NCI-H774 (cell line): Measurements from ENCODE around the gene SF3B6.
A peak's percentile ranks its signal among the peaks of the same experiment; 100 is the strongest.
"Not testable (repeated sequence)": the region's sequence is repeated elsewhere in the genome, so short reads cannot be mapped to it uniquely, and the experiment has no call there.

Source experiments
- DNase-seq: peaks from one replicate; lab custom pipeline; 2025; lab: John Stamatoyannopoulos, UW

The SF3B6 gene, protein sequence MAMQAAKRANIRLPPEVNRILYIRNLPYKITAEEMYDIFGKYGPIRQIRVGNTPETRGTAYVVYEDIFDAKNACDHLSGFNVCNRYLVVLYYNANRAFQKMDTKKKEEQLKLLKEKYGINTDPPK

DNA sequence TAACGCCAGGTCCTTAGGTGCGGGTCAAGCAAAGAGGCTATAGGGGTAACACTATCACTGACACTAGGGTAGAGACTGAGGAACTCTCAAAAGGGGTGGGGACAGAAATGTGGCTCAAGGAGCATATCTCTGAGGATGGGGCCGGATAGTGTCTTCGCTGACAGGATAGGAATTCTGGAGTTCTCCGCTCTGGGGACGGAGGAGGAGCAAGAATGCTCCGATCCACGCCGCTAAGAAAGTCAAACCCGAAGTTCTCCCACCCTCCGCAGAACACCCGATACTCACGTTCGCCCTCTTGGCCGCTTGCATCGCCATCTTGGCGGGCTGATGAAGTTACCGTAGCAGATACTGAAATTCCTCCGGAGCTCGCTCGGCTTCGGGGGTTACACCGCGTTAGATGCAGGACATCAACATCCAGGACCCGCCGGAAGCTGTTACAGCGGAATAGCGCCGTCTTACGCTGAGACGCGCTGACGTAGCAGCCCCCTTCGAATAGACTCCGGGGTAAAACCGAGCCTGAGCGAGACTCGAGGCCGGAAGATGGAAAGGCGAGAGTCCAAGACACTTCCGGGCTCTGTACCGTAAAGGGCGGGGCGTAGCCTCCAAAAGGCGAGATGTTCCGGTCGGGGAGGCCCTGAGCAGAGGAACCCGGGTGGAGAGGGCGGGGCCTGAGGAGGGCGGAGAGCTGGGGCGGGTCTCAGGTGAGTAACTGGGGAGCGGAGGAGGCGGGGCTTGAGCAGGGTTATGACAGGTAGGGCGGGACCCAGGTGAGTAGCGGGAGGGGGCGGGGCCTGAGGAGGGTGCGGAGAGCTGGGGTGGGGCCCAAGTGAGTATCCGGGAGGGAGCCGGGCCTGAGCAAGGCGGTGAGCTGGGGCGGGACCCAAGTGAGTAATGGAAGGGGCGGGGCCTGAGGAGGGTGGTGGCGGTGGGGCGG, at the start of gene SF3B6:
Gene SF3B6 (minus strand): TSS at position 412 of the 934 bp plus-strand sequence. CDS start 97 bp downstream, at position 315.
- peak; percentile 99 for DNase-seq

DNA sequence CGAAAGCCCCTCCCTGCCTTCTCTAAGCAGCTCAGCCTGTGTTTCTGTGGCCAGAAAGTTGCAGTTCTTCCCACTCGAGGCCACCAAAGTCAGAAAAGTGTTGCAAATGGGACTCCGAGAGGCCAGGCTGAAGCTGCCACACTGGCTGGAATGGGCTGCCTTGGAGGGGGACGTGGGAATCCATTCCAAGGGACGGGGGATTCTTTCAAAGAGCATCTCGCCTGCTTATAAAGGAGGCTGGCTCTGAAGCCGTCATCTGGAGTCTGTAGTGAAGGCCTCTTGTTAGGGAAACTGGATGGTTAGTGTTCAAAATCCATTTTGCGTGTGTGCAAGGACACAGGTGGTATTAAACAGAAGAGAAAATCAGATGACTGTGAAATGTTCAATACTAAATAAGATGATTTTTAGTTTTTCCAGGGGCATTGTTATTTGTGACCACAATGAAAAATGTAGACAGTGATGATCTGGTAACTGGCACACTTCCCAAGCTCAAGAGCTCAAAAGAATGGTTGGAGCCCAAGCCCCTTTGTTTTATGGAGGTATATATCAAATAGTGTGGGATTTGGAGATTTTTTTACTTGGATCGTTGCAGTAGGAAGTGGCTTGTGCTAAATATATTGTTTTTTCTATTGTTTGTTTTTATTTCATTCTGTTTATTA, 47.9 kb upstream of the SF3B6 start:
- no peak for DNase-seq

- DNase-seq = peak; percentile 81
These were observed 47.2 kb upstream of the SF3B6 start, which contains the start of the genes FAM228B and PFN4 for GRCh38 chr2:24123195-24123921. TSS of gene FAM228B (plus strand) at chr2:24123469. CDS start at chr2:24124362, 893 bp downstream. TSS of gene PFN4 (minus strand) at chr2:24123334. CDS start at chr2:24122535, 799 bp downstream.

- no peak for DNase-seq
These were observed 46.5 kb upstream of the SF3B6 start for GRCh38 chr2:24122366-24123194.

- DNase-seq = no peak
These were observed 45.3 kb upstream of the SF3B6 start for GRCh38 chr2:24121469-24121868.

DNA sequence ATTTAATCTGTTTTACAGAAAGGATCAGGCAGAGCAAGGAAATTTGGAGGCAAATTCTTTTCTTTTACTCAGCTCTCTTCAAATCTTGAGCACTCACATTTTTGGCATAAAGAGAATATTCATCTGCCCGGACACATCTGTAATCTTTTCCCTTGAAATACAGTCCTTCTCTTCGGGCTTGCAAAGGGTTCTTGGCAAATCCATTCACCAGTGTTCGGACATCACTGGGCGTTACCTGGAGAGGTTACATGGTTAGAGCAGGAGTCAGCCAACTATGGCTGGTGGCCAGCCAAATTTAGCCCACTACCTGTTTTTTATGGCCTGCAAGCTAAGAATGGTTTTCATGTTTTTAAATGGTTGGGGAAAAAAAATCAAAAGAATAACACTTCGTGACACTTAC, 44.9 kb upstream of the SF3B6 start:
- DNase-seq = no peak

DNA sequence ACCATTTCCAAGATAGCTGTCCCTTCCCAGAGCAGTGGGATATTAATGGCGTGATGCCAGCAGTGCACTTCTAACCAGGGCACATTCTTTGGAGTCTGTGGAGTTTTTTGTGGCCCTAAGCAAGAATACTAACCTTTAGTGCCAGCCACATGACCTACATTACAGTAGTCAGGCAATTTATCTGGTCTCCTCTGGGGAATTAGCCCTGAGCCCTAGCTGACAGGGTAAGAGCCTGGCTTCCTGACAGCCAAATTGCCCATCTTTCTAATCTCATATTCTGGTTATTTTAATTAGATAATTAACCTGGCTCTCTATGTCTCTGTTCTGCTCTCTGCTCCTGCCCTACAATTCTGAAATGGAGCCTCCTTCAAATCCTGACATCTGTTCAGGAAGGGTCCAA, 41.8 kb upstream of the SF3B6 start:
- DNase-seq = no peak

DNA sequence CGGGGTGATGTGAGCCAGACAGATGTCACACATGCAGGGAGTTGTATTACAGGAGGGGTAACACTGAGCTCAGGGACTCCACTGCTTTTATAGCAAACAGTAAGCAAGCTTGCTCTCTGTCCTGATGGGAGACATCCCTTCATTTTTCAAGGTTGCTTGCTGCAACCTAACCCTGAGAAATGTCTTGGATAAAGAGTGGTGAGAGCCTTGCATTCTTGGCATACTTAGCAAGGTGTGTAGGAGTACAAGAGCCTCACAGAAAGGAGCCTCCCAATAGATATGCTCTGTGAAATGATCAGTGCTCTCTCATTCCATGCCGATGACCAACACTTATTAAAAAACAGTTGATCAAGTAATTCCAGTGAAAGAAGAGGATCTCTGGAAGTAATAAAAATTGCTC, 38.9 kb upstream of the SF3B6 start:
- no peak for DNase-seq

DNA sequence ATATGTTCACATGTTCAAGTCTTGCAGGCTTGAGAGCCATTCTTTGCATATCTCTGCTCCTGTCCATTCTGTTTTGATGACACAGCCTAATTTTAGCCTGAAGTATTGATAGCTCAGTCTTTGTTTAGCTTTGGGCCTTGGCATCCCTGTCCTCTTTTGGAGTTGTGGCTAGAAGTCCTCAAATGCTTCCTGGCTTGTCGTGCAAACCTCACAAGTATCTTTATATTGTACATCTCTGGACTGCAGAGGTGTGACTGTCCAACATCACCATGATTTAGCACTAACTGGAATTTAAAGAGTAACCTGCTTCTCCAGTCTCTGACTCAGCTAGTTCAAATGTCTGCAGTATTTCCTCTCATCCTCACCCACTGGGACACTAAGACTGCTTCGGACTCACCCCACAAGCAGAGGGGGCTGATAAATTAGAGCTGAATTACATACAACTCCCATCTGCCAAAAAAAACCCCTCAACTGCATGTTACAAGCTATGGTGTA, 35.3 kb upstream of the SF3B6 start:
- DNase-seq = no peak

- DNase-seq = no peak
These were observed 34.7 kb upstream of the SF3B6 start for GRCh38 chr2:24110660-24111303.

GRCh38 chr2:24109431-24109830, 33.3 kb upstream of the SF3B6 start:
- DNase-seq = not testable (repeated sequence)

GRCh38 chr2:24107336-24107735, 31.2 kb upstream of the SF3B6 start:
- no peak for DNase-seq

GRCh38 chr2:24106786-24107185, 30.7 kb upstream of the SF3B6 start:
- DNase-seq = no peak

- DNase-seq = no peak
These were observed 29.7 kb upstream of the SF3B6 start for GRCh38 chr2:24105816-24106215.

DNA sequence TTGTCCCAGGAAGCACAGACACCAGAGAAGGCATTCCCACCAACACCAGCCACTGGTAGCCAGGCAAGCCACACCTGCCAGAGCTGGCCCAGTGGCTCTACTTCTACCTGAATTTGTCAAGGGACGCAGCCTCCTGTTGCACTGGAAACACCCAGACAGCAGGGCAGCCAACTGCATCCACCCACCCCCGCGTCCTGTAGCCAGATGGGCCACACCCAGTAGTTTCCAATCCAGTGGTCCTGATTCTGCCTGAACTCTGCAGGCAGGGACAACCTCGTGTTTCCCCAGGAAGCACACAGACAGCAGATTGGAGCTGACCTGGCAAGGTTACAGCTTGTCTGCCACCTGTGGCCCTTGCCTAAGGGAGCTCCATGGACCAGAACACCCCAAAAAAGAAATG, 28.8 kb upstream of the SF3B6 start:
- no peak for DNase-seq

DNA sequence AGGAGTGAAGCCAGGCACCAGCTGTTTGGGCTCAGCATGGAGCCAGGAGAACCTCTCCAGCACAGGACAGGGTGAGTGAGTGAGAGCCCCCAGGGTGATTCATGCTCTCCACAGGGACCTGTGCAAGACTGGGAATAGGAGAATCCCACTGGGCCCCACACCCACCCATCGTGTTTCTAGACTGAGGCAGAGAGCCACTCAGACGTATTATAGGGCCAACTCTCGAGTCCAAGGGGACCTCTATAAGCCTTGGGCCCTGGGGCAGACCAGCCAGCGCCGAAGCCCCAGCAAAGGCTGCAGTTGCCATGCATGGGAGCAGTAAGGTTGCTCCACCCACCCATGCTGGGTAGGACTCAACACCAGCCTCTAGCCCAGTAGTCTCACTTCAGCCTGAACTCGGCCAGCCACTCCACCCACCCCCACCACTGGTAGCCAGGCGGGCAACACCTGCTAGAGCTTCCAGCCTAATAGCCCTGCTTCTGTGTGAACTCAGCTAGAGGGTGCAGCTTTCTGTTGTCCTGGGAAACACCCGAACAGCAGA, 28.1 kb upstream of the SF3B6 start:
- peak; percentile 51 for DNase-seq

DNA sequence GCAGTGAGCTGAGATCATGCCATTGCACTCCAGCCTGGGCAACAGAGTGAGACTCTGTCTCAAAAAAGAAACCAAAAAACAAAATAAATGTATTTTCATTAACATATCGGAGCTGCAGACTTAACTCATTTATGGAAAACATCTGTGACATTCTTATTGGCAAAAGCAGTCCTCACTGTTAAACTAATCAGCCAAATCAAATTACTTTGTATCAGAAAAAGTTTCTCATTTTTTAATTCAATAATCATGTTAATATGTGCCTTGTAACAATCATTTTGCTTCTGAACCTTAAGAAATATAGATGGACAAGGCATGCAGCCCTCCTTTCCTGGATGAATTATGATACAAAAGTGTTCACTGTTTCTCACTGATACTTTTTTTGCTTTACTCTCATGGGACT, 26.6 kb upstream of the SF3B6 start:
- DNase-seq = no peak

DNA sequence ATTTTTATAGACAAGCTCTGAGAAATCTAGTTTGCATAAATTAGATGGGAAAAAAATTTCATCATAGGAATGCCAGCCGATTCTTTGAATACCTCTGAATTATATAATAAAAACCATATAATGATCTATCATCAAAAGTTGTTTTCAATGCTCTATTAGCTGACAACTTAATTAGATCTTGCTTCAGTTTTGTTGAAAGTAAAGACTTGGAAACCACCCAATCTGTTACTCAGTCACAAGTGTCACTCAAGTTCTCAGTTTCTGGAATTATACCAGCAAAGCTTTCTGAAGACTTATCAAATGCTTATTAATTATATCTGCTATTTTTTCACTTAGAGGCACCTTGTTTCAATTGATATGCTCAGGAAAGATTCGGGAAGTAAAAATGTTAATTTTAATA, 25.9 kb upstream of the SF3B6 start:
- no peak for DNase-seq

DNA sequence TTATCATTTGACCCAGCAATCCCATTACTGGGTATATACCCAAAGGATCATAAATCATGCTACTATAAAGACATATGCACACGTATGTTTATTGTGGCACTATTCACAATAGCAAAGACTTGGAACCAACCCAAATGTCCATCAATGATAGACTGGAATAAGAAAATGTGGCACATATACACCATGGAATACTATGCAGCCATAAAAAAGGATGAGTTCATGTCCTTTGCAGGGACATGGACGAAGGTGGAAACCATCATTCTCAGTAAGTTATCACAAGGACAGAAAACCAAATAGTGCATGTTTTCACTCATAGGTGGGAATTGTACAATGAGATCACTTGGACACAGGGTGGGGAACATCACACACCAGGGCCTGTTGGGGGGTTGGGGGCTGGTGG, 24.6 kb upstream of the SF3B6 start:
- DNase-seq = not testable (repeated sequence)

DNA sequence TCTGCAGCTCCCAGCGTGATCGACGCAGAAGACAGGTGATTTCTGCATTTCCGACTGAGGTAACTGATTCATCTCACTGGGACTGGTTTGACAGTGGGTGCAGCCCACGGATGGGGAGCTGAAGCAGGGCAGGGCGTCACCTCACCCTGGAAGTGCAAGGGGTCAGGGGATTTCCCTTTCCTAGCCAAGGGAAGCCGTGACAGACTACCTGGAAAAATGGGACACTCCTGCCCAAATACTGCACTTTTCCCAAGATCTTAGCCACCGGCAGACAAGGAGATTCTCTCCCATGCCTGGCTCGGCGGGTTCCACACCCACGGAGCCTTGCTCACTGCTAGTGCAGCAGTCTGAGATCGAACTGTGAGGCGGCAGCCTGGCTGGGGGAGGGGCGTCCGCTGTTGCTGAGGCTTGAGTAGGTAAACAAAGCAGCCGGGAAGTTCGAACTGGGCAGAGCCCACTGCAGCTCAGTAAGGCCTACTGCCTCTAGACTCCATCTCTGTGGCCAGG, 19.1 kb upstream of the SF3B6 start:
- not testable (repeated sequence) for DNase-seq
